ENCODE measurements around the gene DISC1.

Gene DISC1

GRCh38 chr1:231763456-231763855, 136.9 kb downstream of the DISC1 start:
- TF ChIP-seq MAX (IDR thresholded peaks at IDR 0.05) = no peak
- no peak for TF ChIP-seq ZBTB7A (IDR thresholded peaks at IDR 0.05; ENCODE audit: low read depth)

GRCh38 chr1:231767471-231767870, 140.9 kb downstream of the DISC1 start:
- TF ChIP-seq USF1 (IDR thresholded peaks at IDR 0.05) = no peak
- no peak for TF ChIP-seq REST (IDR thresholded peaks at IDR 0.05; ENCODE audit: low read depth)
- TF ChIP-seq CEBPB (IDR thresholded peaks at IDR 0.05) = no peak
- TF ChIP-seq TAF1 (IDR thresholded peaks at IDR 0.05; ENCODE audit: low read depth) = no peak
- TF ChIP-seq FOXM1 (IDR thresholded peaks at IDR 0.05; ENCODE audit: borderline replicate concordance, low read depth) = no peak
- no peak for TF ChIP-seq MAX (IDR thresholded peaks at IDR 0.05)
- no peak for TF ChIP-seq EGR1 (IDR thresholded peaks at IDR 0.05)
- TF ChIP-seq TEAD4 (IDR thresholded peaks at IDR 0.05) = no peak
- TF ChIP-seq TCF12 (IDR thresholded peaks at IDR 0.05; ENCODE audit: low read depth) = no peak

- no peak for TF ChIP-seq CEBPB (IDR thresholded peaks at IDR 0.05)
- TF ChIP-seq FOXM1 (IDR thresholded peaks at IDR 0.05; ENCODE audit: borderline replicate concordance, low read depth) = no peak
- no peak for TF ChIP-seq NFIC (IDR thresholded peaks at IDR 0.05)
- no peak for TF ChIP-seq ZBTB7A (IDR thresholded peaks at IDR 0.05; ENCODE audit: low read depth)
- TF ChIP-seq EP300 (IDR thresholded peaks at IDR 0.05; ENCODE audit: borderline replicate concordance) = no peak
- TF ChIP-seq TCF12 (IDR thresholded peaks at IDR 0.05; ENCODE audit: low read depth) = no peak
- TF ChIP-seq YY1 (IDR thresholded peaks at IDR 0.05; ENCODE audit: low read depth) = no peak
- TF ChIP-seq TEAD4 (IDR thresholded peaks at IDR 0.05) = no peak
- no peak for TF ChIP-seq CREB1 (IDR thresholded peaks at IDR 0.05; ENCODE audit: low read depth)
- TF ChIP-seq USF1 (IDR thresholded peaks at IDR 0.05) = no peak
- no peak for TF ChIP-seq EGR1 (IDR thresholded peaks at IDR 0.05)
- TF ChIP-seq TAF1 (IDR thresholded peaks at IDR 0.05; ENCODE audit: low read depth) = no peak
- TF ChIP-seq REST (IDR thresholded peaks at IDR 0.05; ENCODE audit: low read depth) = no peak
- TF ChIP-seq RAD21 (IDR thresholded peaks at IDR 0.05; ENCODE audit: low read depth) = no peak
- no peak for TF ChIP-seq MAX (IDR thresholded peaks at IDR 0.05)
Observed at GRCh38 chr1:231768416-231768815, 141.8 kb downstream of the DISC1 start.

- TF ChIP-seq CEBPB (IDR thresholded peaks at IDR 0.05) = no peak
- TF ChIP-seq CREB1 (IDR thresholded peaks at IDR 0.05; ENCODE audit: low read depth) = no peak
- TF ChIP-seq TCF12 (IDR thresholded peaks at IDR 0.05; ENCODE audit: low read depth) = no peak
- no peak for TF ChIP-seq YY1 (IDR thresholded peaks at IDR 0.05; ENCODE audit: low read depth)
- no peak for TF ChIP-seq RAD21 (IDR thresholded peaks at IDR 0.05; ENCODE audit: low read depth)
- no peak for TF ChIP-seq MAX (IDR thresholded peaks at IDR 0.05)
- TF ChIP-seq TAF1 (IDR thresholded peaks at IDR 0.05; ENCODE audit: low read depth) = no peak
- TF ChIP-seq TEAD4 (IDR thresholded peaks at IDR 0.05) = no peak
- TF ChIP-seq EGR1 (IDR thresholded peaks at IDR 0.05) = no peak
- TF ChIP-seq USF1 (IDR thresholded peaks at IDR 0.05) = no peak
- TF ChIP-seq EP300 (IDR thresholded peaks at IDR 0.05; ENCODE audit: borderline replicate concordance) = no peak
- TF ChIP-seq NFIC (IDR thresholded peaks at IDR 0.05) = no peak
- no peak for TF ChIP-seq ZBTB7A (IDR thresholded peaks at IDR 0.05; ENCODE audit: low read depth)
- no peak for TF ChIP-seq FOXM1 (IDR thresholded peaks at IDR 0.05; ENCODE audit: borderline replicate concordance, low read depth)
- no peak for TF ChIP-seq REST (IDR thresholded peaks at IDR 0.05; ENCODE audit: low read depth)
Observed at GRCh38 chr1:231770506-231771175, 144.1 kb downstream of the DISC1 start.

Measured in Ishikawa (cell line).